Cardiac fibroblast (primary cell): ENCODE measurements around the gene SPX.
A peak's percentile ranks its signal among the peaks of the same experiment; 100 is the strongest.

Experiments
- DNase-seq, 2 donors: peaks; one replicate each; pipeline versions ENCODE4 v3.0.0 to v3.0.0-alpha.2; 2010; ENCODE audit warnings: low read depth in 2 of 2
- H3K4me3 ChIP-seq, 2 donors: replicated peaks in 1 of 2; 1 replicate in 1 of 2; 2 replicates in 1 of 2; pipeline ENCODE4 v1.5.1; 2011; ENCODE audit warnings: low read depth in 2 of 2, low read length in 2 of 2, mild to moderate bottlenecking in 2 of 2, moderate library complexity in 1 of 2
- TF ChIP-seq, protein P1 (sequence below): IDR thresholded peaks from one replicate; pipeline ENCODE4 v1.5.1; 2011; ENCODE audit warnings: low read depth, mild to moderate bottlenecking, low read length, inconsistent platforms

Gene SPX

DNA sequence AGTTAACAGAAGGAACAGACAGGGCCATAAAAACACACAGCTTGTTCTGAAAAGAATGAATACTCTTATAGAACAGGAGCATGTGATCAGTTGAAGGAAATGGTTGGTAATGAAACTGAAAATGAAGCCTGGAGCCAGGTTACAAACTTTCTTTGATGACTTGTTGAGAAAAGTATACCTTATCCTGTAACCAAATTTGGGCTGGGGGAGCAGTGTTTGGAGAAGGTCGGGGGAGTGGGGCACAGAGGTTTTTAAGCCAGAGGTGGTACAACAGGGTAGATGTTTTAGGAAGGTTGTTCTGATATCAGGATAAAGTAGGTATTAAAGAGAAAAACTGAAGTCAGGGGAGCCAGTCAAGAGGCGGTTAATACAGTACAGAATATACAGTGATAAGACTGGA lies 16.3 kb upstream of the SPX start:
- H3K4me3 ChIP-seq = no peak overlapping the region
- TF ChIP-seq, protein P1, sequence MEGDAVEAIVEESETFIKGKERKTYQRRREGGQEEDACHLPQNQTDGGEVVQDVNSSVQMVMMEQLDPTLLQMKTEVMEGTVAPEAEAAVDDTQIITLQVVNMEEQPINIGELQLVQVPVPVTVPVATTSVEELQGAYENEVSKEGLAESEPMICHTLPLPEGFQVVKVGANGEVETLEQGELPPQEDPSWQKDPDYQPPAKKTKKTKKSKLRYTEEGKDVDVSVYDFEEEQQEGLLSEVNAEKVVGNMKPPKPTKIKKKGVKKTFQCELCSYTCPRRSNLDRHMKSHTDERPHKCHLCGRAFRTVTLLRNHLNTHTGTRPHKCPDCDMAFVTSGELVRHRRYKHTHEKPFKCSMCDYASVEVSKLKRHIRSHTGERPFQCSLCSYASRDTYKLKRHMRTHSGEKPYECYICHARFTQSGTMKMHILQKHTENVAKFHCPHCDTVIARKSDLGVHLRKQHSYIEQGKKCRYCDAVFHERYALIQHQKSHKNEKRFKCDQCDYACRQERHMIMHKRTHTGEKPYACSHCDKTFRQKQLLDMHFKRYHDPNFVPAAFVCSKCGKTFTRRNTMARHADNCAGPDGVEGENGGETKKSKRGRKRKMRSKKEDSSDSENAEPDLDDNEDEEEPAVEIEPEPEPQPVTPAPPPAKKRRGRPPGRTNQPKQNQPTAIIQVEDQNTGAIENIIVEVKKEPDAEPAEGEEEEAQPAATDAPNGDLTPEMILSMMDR = no peak
- DNase-seq = no peak

DNA sequence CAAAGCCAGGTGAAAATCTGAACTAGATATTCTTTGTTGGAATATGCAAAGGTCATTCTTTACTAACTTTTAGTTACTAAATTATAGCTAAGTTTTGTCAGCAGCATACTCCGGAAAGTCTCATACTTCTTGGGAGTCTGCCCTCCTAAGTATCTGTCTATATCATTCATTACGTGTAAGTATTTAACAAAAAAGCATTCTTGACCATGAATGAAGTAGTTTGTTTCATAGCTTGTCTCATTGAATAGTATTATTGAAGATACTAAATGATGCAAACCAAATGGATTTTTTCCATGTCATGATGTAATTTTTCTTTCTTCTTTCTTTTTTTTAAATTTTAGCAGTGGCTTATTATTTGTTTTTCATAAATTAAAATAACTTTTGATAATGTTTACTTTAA lies 9.8 kb upstream of the SPX start:
- no peak for DNase-seq
- H3K4me3 ChIP-seq = no peak overlapping the region
- TF ChIP-seq, protein P1 = no peak

DNA sequence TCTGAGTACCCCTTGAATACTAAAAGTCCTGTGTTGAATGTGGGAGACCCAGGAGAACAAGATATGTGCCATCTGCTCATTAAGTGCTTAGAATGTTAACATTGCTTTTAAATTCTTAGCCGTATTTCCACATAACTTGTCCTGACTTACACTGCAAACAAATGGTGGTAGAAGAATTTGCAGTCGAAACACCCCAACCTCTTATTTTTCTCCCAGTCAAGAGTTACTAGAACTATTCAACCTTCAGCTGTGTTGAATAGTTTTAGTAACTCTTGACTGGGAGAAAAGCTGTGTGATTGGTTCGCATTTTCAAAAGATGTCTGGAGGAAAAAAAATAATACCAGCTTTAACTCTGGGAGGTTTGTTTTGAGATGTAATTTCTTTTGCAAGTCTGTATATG lies 7.6 kb upstream of the SPX start:
- DNase-seq = no peak
- TF ChIP-seq, protein P1 = no peak
- H3K4me3 ChIP-seq = no peak overlapping the region

DNA sequence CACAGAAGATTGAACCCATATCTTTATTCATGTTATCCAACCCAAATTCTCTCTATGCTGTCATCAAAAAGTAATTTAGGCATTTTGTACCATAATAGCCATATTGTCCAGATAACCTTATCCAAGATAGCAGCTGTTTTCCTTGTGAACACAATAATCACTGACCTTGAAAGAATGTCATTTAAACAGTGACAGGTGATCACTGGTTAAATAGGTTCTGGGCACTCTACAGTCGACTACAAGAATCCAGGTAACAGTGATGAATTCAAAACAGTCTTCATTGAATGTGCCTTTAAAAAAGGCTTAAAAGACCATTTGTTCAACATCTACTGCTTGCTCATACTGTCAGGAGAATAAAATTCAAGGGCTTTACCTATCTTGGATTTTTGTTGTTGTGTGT lies 4.6 kb upstream of the SPX start:
- H3K4me3 ChIP-seq = no peak overlapping the region
- TF ChIP-seq, protein P1 = no peak
- DNase-seq = no peak

DNA sequence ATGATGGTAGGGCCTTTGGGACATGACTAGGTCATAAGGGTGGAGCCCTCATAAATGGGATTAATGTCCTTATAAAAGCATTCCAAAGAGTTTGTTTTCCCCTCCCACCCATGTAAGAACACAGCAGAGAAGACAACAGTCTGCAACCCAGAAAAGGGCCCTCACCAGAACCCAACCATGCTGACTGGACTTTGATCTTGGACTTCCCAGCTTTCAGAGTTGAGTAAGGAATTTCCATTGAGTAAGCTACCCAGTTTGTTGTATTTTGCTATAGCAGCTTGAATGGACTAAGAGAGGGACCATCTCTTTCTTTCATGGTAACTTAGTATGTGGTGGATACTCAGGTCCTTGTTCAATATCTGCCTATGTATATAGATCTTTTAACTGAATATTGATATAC lies 2.9 kb upstream of the SPX start:
- TF ChIP-seq, protein P1 = no peak
- no peak overlapping the region for H3K4me3 ChIP-seq
- DNase-seq = no peak

DNA sequence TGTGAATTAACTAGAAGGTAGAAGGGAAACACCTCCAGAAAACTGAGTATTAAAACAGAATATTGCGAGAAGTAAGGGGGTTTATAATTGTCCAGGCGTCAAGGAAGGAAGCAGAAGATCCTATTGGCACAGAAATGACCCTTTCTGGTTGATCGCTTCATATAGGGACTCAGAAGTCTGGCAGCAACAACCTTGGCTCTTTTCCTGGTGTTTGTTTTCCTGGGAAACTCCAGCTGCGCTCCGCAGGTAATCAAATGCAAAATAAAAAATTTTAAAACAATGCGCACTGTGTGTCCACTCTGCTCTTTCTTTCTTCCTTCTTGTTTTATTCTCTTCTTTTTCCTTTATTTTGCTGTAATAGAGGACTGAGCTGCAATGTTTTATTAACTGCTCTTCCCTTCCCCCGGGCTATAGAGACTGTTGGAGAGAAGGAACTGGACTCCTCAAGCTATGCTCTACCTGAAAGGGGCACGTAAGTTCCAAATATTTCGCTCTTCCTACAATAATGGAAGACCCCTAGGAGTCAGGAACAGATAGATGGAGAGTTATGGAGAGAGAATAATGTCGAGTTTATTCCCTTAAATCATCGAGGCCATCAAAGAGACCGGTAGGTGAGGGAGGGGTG lies 737 bp downstream of the SPX start:
- DNase-seq = no peak
- TF ChIP-seq, protein P1 = no peak
- peak overlapping the region; percentile 66 to 67 for H3K4me3 ChIP-seq
